GM12864 (cell line): ENCODE results near the gene MTG2.

Experiments used
- DNase-seq: peaks from one replicate; pipeline ENCODE4 v3.0.0-alpha.2; 2011; ENCODE audit warnings: low read depth
- H3K4me3 ChIP-seq: 2 replicates; pipeline ENCODE4 v1.5.1; 2011; ENCODE audit warnings: mild to moderate bottlenecking, low read depth, low read length, control low read depth
- CTCF ChIP-seq: IDR thresholded peaks from 2 replicates; pipeline ENCODE4 v1.5.1; 2011; ENCODE audit warnings: low read depth, mild to moderate bottlenecking, moderate library complexity, low read length, control low read depth, inconsistent platforms; ENCODE audit errors: missing control alignments

The MTG2 gene

GRCh38 chr20:62238569-62239277 lies 55.9 kb downstream of the MTG2 start:
- DNase-seq, result no peak
- H3K4me3 ChIP-seq, result peak overlapping the region; percentile 88
- no peak for TF ChIP-seq CTCF

DNA sequence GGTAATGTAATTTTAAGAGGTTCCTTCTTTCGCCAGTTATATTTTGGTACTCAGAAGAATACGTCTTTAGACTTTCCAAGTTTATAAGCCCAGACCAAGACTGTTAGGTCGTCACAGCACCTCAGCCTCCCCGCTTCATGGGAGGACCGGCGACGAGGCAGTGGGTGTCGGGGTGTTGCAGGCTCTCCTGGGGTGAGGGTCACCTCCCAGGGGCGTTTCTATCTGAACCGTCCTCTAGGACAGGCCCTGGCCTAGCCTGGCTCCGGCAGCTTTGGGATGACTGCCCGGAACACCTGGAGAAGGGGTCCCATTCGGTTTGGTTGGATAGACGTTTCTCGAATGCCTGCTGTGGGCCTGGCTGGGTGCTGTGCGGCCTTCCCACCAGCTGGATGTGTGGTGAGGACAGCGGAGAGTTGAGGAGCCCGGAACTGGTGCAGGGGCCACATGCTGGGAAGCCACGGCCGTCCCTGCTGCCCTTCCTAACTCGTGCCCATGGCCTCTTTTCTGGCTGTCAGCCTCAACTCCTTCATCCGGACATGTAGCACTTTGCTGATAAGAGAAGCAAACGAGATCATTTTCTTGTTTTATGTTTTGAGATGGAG lies 56.6 kb downstream of the MTG2 start:
- DNase-seq, result no peak
- TF ChIP-seq CTCF, result no peak
- peak overlapping the region; percentile 88 for H3K4me3 ChIP-seq

DNA sequence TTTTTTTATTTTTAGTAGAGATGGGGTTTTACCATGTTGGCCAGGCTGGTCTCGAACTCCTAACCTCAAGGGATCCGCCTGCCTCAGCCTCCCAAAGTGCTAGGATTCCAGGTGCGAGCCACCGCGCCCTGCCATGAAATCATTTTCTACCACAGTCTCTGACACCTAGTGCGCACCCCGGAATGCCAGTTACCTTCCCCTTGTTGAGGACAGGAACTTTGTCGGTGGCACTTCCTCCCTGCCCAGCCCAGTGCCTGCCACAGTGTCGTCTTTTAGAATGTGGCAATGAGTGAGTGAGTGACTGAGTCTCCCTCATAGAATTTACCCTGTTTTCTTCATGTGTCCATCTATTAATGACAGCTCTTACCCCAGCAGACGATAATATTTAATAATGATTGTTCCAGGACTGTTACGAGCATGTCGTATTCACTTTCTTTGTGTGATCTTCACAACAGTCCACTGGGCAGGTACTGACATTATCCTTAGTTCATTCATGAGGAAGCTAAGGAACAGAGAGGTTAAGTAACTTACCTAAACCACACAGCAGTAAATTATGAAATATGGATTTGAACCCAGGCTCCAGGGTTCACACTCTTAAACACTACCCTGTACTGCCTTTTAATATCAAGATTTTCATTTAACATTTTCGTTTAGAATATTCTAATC lies 57.3 kb downstream of the MTG2 start:
- DNase-seq, result no peak
- no peak for TF ChIP-seq CTCF
- H3K4me3 ChIP-seq, result no peak overlapping the region

DNA sequence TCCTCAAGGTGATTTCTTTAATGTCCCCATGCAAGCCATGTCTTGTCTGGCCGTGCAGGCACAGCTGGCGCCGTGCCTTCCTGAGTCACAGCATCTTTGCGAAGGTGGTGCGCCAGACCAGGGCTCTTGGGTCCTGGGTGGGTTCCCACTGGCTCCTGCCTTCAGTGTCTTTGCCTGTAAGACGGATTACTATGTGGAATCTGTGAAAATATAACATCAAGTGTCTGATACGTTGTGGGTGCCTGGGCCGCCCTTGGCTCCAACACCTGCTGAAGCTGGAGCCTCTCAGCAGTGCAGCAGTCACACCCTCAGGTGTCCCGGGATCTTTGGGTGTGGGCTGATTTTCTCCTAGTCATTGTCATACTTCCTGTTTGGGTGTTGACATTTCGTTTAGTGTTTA lies 58.7 kb downstream of the MTG2 start:
- no peak for DNase-seq
- no peak overlapping the region for H3K4me3 ChIP-seq
- TF ChIP-seq CTCF, result no peak

- TF ChIP-seq CTCF, result no peak
These were observed 59.3 kb downstream of the MTG2 start for GRCh38 chr20:62242176-62242575.

DNA sequence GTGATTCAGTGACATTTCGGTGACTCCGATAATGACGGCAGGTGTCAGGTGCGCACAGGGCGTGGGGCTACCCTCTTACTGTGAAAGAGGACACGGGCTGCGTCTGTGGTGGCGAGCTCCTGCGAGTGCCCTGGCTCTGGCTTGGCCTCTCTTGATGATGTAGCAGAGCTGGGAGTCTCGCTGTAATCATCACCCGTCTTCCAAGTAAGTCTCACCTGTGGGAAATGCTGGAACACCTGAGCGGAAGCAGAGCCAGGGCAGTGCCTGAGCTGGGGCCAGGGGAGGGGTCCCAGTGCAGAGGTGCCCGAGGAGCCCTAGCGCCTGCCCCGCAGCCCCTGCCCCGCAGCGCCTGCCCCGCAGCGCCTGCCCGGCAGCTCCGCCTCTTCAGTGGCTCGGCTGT lies 60.3 kb downstream of the MTG2 start:
- no peak for DNase-seq
- H3K4me3 ChIP-seq, result no peak overlapping the region
- TF ChIP-seq CTCF, result no peak

More at GRCh38 chr20:62242176-62242575, 59.3 kb downstream of the MTG2 start:
- no peak overlapping the region for H3K4me3 ChIP-seq
- no peak for DNase-seq
